ENCODE data around the gene KIAA1586. TPM values are rescaled to one million over a fixed set of nuclear protein-coding genes. Genes with fewer than 3 reads are reported as not detected.

Gene KIAA1586
- total and polyA plus RNA-seq, 9 of the 15 experiments (the other 6 are each of a cell fraction or from before 2014, with no cell fraction given): 23.4 to 43.6 (median 29.5) TPM

- no peak for TF ChIP-seq MYC (IDR thresholded peaks at IDR 0.05; ENCODE audit: low read depth, low read length)
- no peak for TF ChIP-seq MYC (CRISPR knock-in tag; IDR thresholded peaks at IDR 0.05; ENCODE audit: borderline replicate concordance, low read depth)
- no peak for TF ChIP-seq FUS (optimal IDR thresholded peaks at IDR 0.05; ENCODE audit: low read depth, low read length)
- TF ChIP-seq ATF1 (CRISPR knock-in tag; IDR thresholded peaks at IDR 0.05): no peak
- no peak for TF ChIP-seq ATF1 (tag; IDR thresholded peaks at IDR 0.05)
- no peak for TF ChIP-seq ZBTB40 (IDR thresholded peaks at IDR 0.05)
- no peak for TF ChIP-seq ZBTB40 (CRISPR knock-in tag; IDR thresholded peaks at IDR 0.05)
- TF ChIP-seq EZH2 (IDR thresholded peaks at IDR 0.05; ENCODE audit: borderline replicate concordance, low read depth, low read length): no peak
- no peak for TF ChIP-seq GABPB2 (CRISPR knock-in tag; conservative IDR thresholded peaks at IDR 0.05)
- no peak for TF ChIP-seq BCL6 (CRISPR knock-in tag; IDR thresholded peaks at IDR 0.05)
- TF ChIP-seq FIP1L1 (IDR thresholded peaks at IDR 0.05; ENCODE audit: low read depth, low read length, poor library complexity, severe bottlenecking): no peak
- no peak for TF ChIP-seq ZNF134 (CRISPR knock-in tag; conservative IDR thresholded peaks at IDR 0.05)
- TF ChIP-seq SMAD4 (CRISPR knock-in tag; conservative IDR thresholded peaks at IDR 0.05): peak; percentile 52; the same call in 1 of the 2 replicates
- no peak for TF ChIP-seq ATF2 (CRISPR knock-in tag; IDR thresholded peaks at IDR 0.05)
- TF ChIP-seq BHLHE40 (IDR thresholded peaks at IDR 0.05; ENCODE audit: low read length): no peak
- TF ChIP-seq MLLT1 (IDR thresholded peaks at IDR 0.05): no peak
- peak; percentile 78 for TF ChIP-seq DMBX1 (CRISPR knock-in tag; IDR thresholded peaks at IDR 0.05; ENCODE audit: borderline replicate concordance)
- TF ChIP-seq HDAC8 (tag; IDR thresholded peaks at IDR 0.05): 0 out of 2 replicates have a peak, but pooled peaks have one; percentile 22
- TF ChIP-seq KHSRP (IDR thresholded peaks at IDR 0.05): no peak
- no peak for TF ChIP-seq RBM14 (IDR thresholded peaks at IDR 0.05; ENCODE audit: borderline replicate concordance, insufficient read depth, low read depth, low read length)
These were observed 13.3 kb upstream of the KIAA1586 start (continued) for GRCh38 chr6:57033228-57033627.
